ENCODE measurements around the gene PACRGL.

PACRGL gene

GRCh38 chr4:20675786-20676185, 24.5 kb upstream of the PACRGL start:
- CTCF ChIA-PET, result interaction anchor here (0.5 kb wide), 1 partner anchor 71 kb away, joined by 3 read pairs; no protein-coding TSS in a partner anchor
- Histone ChIP-seq H3K27me3 (replicated peaks in 2 of 5; ENCODE audit: control insufficient read depth in 4 of 5, insufficient read depth in 5 of 5, low read length in 4 of 5) (peaks cover 0 to 14% (median 3%) of the 10 kb centered on the region in 5 experiments), H3K4me3 (ENCODE audit: control insufficient read depth in 1 of 7, extremely low read depth in 1 of 7, insufficient read depth in 4 of 7, low read depth in 2 of 7, low read length in 6 of 7) (no peak overlapping the region), H3K4me1 (ENCODE audit: control extremely low read depth in 1 of 4, control insufficient read depth in 4 of 4, insufficient read depth in 4 of 4, low read length in 3 of 4) (no peaks in the 10 kb centered on the region), H3K36me3 (ENCODE audit: control insufficient read depth in 4 of 4, insufficient read depth in 4 of 4, low read length in 3 of 4) (no peaks in the 10 kb centered on the region), H3K9me3 (ENCODE audit: control extremely low read depth in 1 of 5, control insufficient read depth in 4 of 5, insufficient read depth in 2 of 5, low read depth in 1 of 5, low read length in 4 of 5) (no peaks in the 10 kb centered on the region), H3K27ac (ENCODE audit: insufficient read depth in 1 of 2, low read depth in 1 of 2, low read length in 2 of 2, poor library complexity in 1 of 2, severe bottlenecking in 2 of 2) (no peak overlapping the region)
- no peak for DNase-seq
- POLR2A ChIA-PET, result no interaction called here

- Histone ChIP-seq H3K36me3 (ENCODE audit: control insufficient read depth in 4 of 4, insufficient read depth in 4 of 4, low read length in 3 of 4) (no peaks in the 10 kb centered on the region), H3K4me1 (ENCODE audit: control extremely low read depth in 1 of 4, control insufficient read depth in 4 of 4, insufficient read depth in 4 of 4, low read length in 3 of 4) (no peaks in the 10 kb centered on the region), H3K4me3 (ENCODE audit: control insufficient read depth in 1 of 7, extremely low read depth in 1 of 7, insufficient read depth in 4 of 7, low read depth in 2 of 7, low read length in 6 of 7) (no peak overlapping the region), H3K27me3 (replicated peaks in 2 of 5; ENCODE audit: control insufficient read depth in 4 of 5, insufficient read depth in 5 of 5, low read length in 4 of 5) (peaks cover 0 to 16% (median 3%) of the 10 kb centered on the region in 5 experiments), H3K27ac (ENCODE audit: insufficient read depth in 1 of 2, low read depth in 1 of 2, low read length in 2 of 2, poor library complexity in 1 of 2, severe bottlenecking in 2 of 2) (no peak overlapping the region), H3K9me3 (ENCODE audit: control extremely low read depth in 1 of 5, control insufficient read depth in 4 of 5, insufficient read depth in 2 of 5, low read depth in 1 of 5, low read length in 4 of 5) (no peaks in the 10 kb centered on the region)
- ChIA-PET CTCF (interaction anchor here (1.1 to 1.4 kb wide), 2 partner anchors 260 to 265 kb away, joined by 3 read pairs; no protein-coding TSS in a partner anchor), POLR2A (no interaction called here)
- no peak for DNase-seq
- 87% methylated on average over 6 of the region's 8 CpGs for WGBS (ENCODE audit: insufficient coverage)
These were observed 23.6 kb upstream of the PACRGL start for GRCh38 chr4:20676501-20677197.

GRCh38 chr4:20678400-20678799, 21.9 kb upstream of the PACRGL start:
- ChIA-PET POLR2A (no interaction called here), CTCF (no interaction called here)
- Histone ChIP-seq H3K9me3 (ENCODE audit: control extremely low read depth in 1 of 5, control insufficient read depth in 4 of 5, insufficient read depth in 2 of 5, low read depth in 1 of 5, low read length in 4 of 5) (no peaks in the 10 kb centered on the region), H3K4me1 (ENCODE audit: control extremely low read depth in 1 of 4, control insufficient read depth in 4 of 4, insufficient read depth in 4 of 4, low read length in 3 of 4) (no peaks in the 10 kb centered on the region), H3K4me3 (ENCODE audit: control insufficient read depth in 1 of 7, extremely low read depth in 1 of 7, insufficient read depth in 4 of 7, low read depth in 2 of 7, low read length in 6 of 7) (no peak overlapping the region), H3K36me3 (ENCODE audit: control insufficient read depth in 4 of 4, insufficient read depth in 4 of 4, low read length in 3 of 4) (no peaks in the 10 kb centered on the region), H3K27me3 (replicated peaks in 2 of 5; ENCODE audit: control insufficient read depth in 4 of 5, insufficient read depth in 5 of 5, low read length in 4 of 5) (peaks cover 2 to 19% (median 3%) of the 10 kb centered on the region in 5 experiments), H3K27ac (ENCODE audit: insufficient read depth in 1 of 2, low read depth in 1 of 2, low read length in 2 of 2, poor library complexity in 1 of 2, severe bottlenecking in 2 of 2) (no peak overlapping the region)
- 93% methylated on average over 2 of the region's 3 CpGs for WGBS (ENCODE audit: insufficient coverage)
- no peak for DNase-seq

- POLR2A ChIA-PET, result no interaction called here
- Histone ChIP-seq H3K27me3 (replicated peaks in 2 of 5; ENCODE audit: control insufficient read depth in 4 of 5, insufficient read depth in 5 of 5, low read length in 4 of 5) (peaks cover 2 to 17% (median 3%) of the 10 kb centered on the region in 5 experiments), H3K27ac (ENCODE audit: insufficient read depth in 1 of 2, low read depth in 1 of 2, low read length in 2 of 2, poor library complexity in 1 of 2, severe bottlenecking in 2 of 2) (no peak overlapping the region), H3K4me1 (ENCODE audit: control extremely low read depth in 1 of 4, control insufficient read depth in 4 of 4, insufficient read depth in 4 of 4, low read length in 3 of 4) (no peaks in the 10 kb centered on the region), H3K36me3 (ENCODE audit: control insufficient read depth in 4 of 4, insufficient read depth in 4 of 4, low read length in 3 of 4) (no peaks in the 10 kb centered on the region), H3K9me3 (ENCODE audit: control extremely low read depth in 1 of 5, control insufficient read depth in 4 of 5, insufficient read depth in 2 of 5, low read depth in 1 of 5, low read length in 4 of 5) (no peaks in the 10 kb centered on the region), H3K4me3 (ENCODE audit: control insufficient read depth in 1 of 7, extremely low read depth in 1 of 7, insufficient read depth in 4 of 7, low read depth in 2 of 7, low read length in 6 of 7) (no peak overlapping the region)
- no peak for DNase-seq
- 80% methylated on average over 1 of the region's 1 CpG for WGBS (ENCODE audit: insufficient coverage)
- CTCF ChIA-PET, result interaction anchor here (1.0 to 1.1 kb wide), 2 partner anchors 20 to 247 kb away, joined by 3 to 4 read pairs; partner anchors contain the start of gene PACRGL
These were observed 20.3 kb upstream of the PACRGL start for GRCh38 chr4:20679951-20680350.

GRCh38 chr4:20680736-20681135, 19.5 kb upstream of the PACRGL start:
- Histone ChIP-seq H3K27ac (ENCODE audit: insufficient read depth in 1 of 2, low read depth in 1 of 2, low read length in 2 of 2, poor library complexity in 1 of 2, severe bottlenecking in 2 of 2) (no peak overlapping the region), H3K36me3 (ENCODE audit: control insufficient read depth in 4 of 4, insufficient read depth in 4 of 4, low read length in 3 of 4) (no peaks in the 10 kb centered on the region), H3K4me3 (ENCODE audit: control insufficient read depth in 1 of 7, extremely low read depth in 1 of 7, insufficient read depth in 4 of 7, low read depth in 2 of 7, low read length in 6 of 7) (no peak overlapping the region), H3K9me3 (ENCODE audit: control extremely low read depth in 1 of 5, control insufficient read depth in 4 of 5, insufficient read depth in 2 of 5, low read depth in 1 of 5, low read length in 4 of 5) (no peaks in the 10 kb centered on the region), H3K4me1 (ENCODE audit: control extremely low read depth in 1 of 4, control insufficient read depth in 4 of 4, insufficient read depth in 4 of 4, low read length in 3 of 4) (no peaks in the 10 kb centered on the region), H3K27me3 (replicated peaks in 2 of 5; ENCODE audit: control insufficient read depth in 4 of 5, insufficient read depth in 5 of 5, low read length in 4 of 5) (peaks cover 2 to 17% (median 3%) of the 10 kb centered on the region in 5 experiments)
- DNase-seq, result no peak
- ChIA-PET POLR2A (interaction anchor here (1.0 kb wide), 1 partner anchor 19 kb away, joined by 3 read pairs; the partner anchor contains the start of gene PACRGL), CTCF (interaction anchor here (1.0 to 1.1 kb wide), 2 partner anchors 19 to 248 kb away, joined by 3 to 4 read pairs; partner anchors contain the start of gene PACRGL)
- WGBS (ENCODE audit: insufficient coverage), result no CpG with 5 or more reads among the region's 1 CpG

- CTCF ChIA-PET, result interaction anchor here (1.1 to 1.8 kb wide), 2 partner anchors 19 to 285 kb away, joined by 4 read pairs; partner anchors contain the start of gene PACRGL
These were observed 19.0 kb upstream of the PACRGL start for GRCh38 chr4:20681271-20681670.

GRCh38 chr4:20682853-20683252, 17.4 kb upstream of the PACRGL start:
- 100% methylated on average over 3 of the region's 3 CpGs for WGBS (ENCODE audit: insufficient coverage)
- H3K27me3 ChIP-seq (replicated peaks in 2 of 5; ENCODE audit: control insufficient read depth in 4 of 5, insufficient read depth in 5 of 5, low read length in 4 of 5), result peaks cover 2 to 16% (median 5%) of the 10 kb centered on the region in 5 experiments

More at GRCh38 chr4:20681271-20681670, 19.0 kb upstream of the PACRGL start:
- no peak overlapping the region for H3K27ac ChIP-seq (ENCODE audit: insufficient read depth in 1 of 2, low read depth in 1 of 2, low read length in 2 of 2, poor library complexity in 1 of 2, severe bottlenecking in 2 of 2)
- no peaks in the 10 kb centered on the region for H3K36me3 ChIP-seq (ENCODE audit: control insufficient read depth in 4 of 4, insufficient read depth in 4 of 4, low read length in 3 of 4)
- H3K27me3 ChIP-seq (replicated peaks in 2 of 5; ENCODE audit: control insufficient read depth in 4 of 5, insufficient read depth in 5 of 5, low read length in 4 of 5), result peaks cover 2 to 14% (median 3%) of the 10 kb centered on the region in 5 experiments
- POLR2A ChIA-PET, result interaction anchor here (1.0 kb wide), 1 partner anchor 18 kb away, joined by 3 read pairs; the partner anchor contains the start of gene PACRGL
- WGBS (ENCODE audit: insufficient coverage), result 100% methylated on average over 1 of the region's 1 CpG
- H3K4me1 ChIP-seq (ENCODE audit: control extremely low read depth in 1 of 4, control insufficient read depth in 4 of 4, insufficient read depth in 4 of 4, low read length in 3 of 4), result no peaks in the 10 kb centered on the region
- H3K9me3 ChIP-seq (ENCODE audit: control extremely low read depth in 1 of 5, control insufficient read depth in 4 of 5, insufficient read depth in 2 of 5, low read depth in 1 of 5, low read length in 4 of 5), result no peaks in the 10 kb centered on the region
- no peak for DNase-seq
- no peak overlapping the region for H3K4me3 ChIP-seq (ENCODE audit: control insufficient read depth in 1 of 7, extremely low read depth in 1 of 7, insufficient read depth in 4 of 7, low read depth in 2 of 7, low read length in 6 of 7)

More at GRCh38 chr4:20682853-20683252, 17.4 kb upstream of the PACRGL start:
- DNase-seq, result no peak
- H3K9me3 ChIP-seq (ENCODE audit: control extremely low read depth in 1 of 5, control insufficient read depth in 4 of 5, insufficient read depth in 2 of 5, low read depth in 1 of 5, low read length in 4 of 5), result no peaks in the 10 kb centered on the region
- CTCF ChIA-PET, result interaction anchor here (0.8 to 3.5 kb wide), 8 partner anchors 10 to 287 kb away, joined by 3 to 15 read pairs (median 4); no protein-coding TSS in a partner anchor
- H3K4me3 ChIP-seq (ENCODE audit: control insufficient read depth in 1 of 7, extremely low read depth in 1 of 7, insufficient read depth in 4 of 7, low read depth in 2 of 7, low read length in 6 of 7), result no peak overlapping the region
- H3K27ac ChIP-seq (ENCODE audit: insufficient read depth in 1 of 2, low read depth in 1 of 2, low read length in 2 of 2, poor library complexity in 1 of 2, severe bottlenecking in 2 of 2), result no peak overlapping the region
- no peaks in the 10 kb centered on the region for H3K36me3 ChIP-seq (ENCODE audit: control insufficient read depth in 4 of 4, insufficient read depth in 4 of 4, low read length in 3 of 4)
- H3K4me1 ChIP-seq (ENCODE audit: control extremely low read depth in 1 of 4, control insufficient read depth in 4 of 4, insufficient read depth in 4 of 4, low read length in 3 of 4), result no peaks in the 10 kb centered on the region
- POLR2A ChIA-PET, result no interaction called here
